Karpas-422 (cell line): ENCODE data around the gene EPHA1. TPM values are rescaled to one million over a fixed set of nuclear protein-coding genes. Genes with fewer than 3 reads are reported as not detected.

Experiments
- DNase-seq: peaks from one replicate; pipeline ENCODE4 v3.0.0-alpha.2; 2015
- H2AFZ ChIP-seq: fragments of 200-600 bp; sonication (generic); 2 replicates; pipeline ENCODE4 v1.6.1; 2014; ENCODE audit warnings: antibody characterized with exemption, low read length, mixed read lengths
- H3K27ac ChIP-seq: fragments of 200-600 bp; sonication (generic); 2 replicates; pipeline ENCODE4 v1.5.1; 2014; ENCODE audit warnings: mild to moderate bottlenecking, low read length, moderate library complexity
- H3K27me3 ChIP-seq: fragments of 200-600 bp; sonication (generic); 2 replicates; pipeline ENCODE4 v1.6.1; 2014; ENCODE audit warnings: low read length, mixed read lengths
- H3K36me3 ChIP-seq: fragments of 200-600 bp; sonication (generic); 2 replicates; pipeline ENCODE4 v1.6.1; 2014; ENCODE audit warnings: low read length, mixed read lengths; ENCODE audit not compliant: insufficient read depth
- H3K4me1 ChIP-seq: fragments of 200-600 bp; sonication (generic); 2 replicates; pipeline ENCODE4 v1.6.1; 2014; ENCODE audit warnings: mild to moderate bottlenecking, low read length, mixed read lengths
- H3K4me2 ChIP-seq: fragments of 200-600 bp; sonication (generic); 2 replicates; pipeline ENCODE4 v1.6.1; 2014; ENCODE audit warnings: low read length, low read depth, mild to moderate bottlenecking; ENCODE audit not compliant: poor library complexity, severe bottlenecking
- H3K4me3 ChIP-seq: fragments of 200-600 bp; sonication (generic); 2 replicates; pipeline ENCODE4 v1.5.1; 2014; ENCODE audit warnings: mild to moderate bottlenecking, antibody characterized with exemption, low read length, mixed read lengths
- H3K79me2 ChIP-seq: fragments of 200-600 bp; sonication (generic); 2 replicates; pipeline ENCODE4 v1.6.1; 2014; ENCODE audit warnings: mild to moderate bottlenecking, low read length, mixed read lengths
- H3K9ac ChIP-seq: fragments of 200-600 bp; sonication (generic); 2 replicates; pipeline ENCODE4 v1.6.0; 2014; ENCODE audit warnings: low read length
- H3K9me2 ChIP-seq: fragments of 200-600 bp; sonication (generic), shearing (Covaris generic); replicated peaks from 2 replicates; pipeline ENCODE4 v1.6.0; 2014; ENCODE audit warnings: mild to moderate bottlenecking, low read length, moderate library complexity; ENCODE audit not compliant: insufficient read depth
- H3K9me3 ChIP-seq: fragments of 300-700, 200-600 bp; sonication (generic); 2 replicates; pipeline ENCODE4 v1.6.1; 2014; ENCODE audit warnings: low read length, mixed read lengths
- H4K20me1 ChIP-seq: fragments of 200-600 bp; sonication (generic); 2 replicates; pipeline ENCODE4 v1.6.1; 2014; ENCODE audit warnings: mild to moderate bottlenecking, antibody characterized with exemption, low read length, low read depth; ENCODE audit not compliant: insufficient read depth
- total RNA-seq: library from RNA; depleted of rRNA; stranded (reverse); fragments of >200 nt; shearing (Covaris generic); gene quantifications from 2 replicates; pipeline ENCODE4 v1.2.3, GENCODE V29; 2014; ENCODE audit warnings: low replicate concordance; rRNA removed

The EPHA1 gene
- not detected in 2 replicates for total RNA-seq

GRCh38 chr7:143408686-143409561 is at the start of gene EPHA1:
EPHA1 (minus strand) TSS chr7:143408856; CDS start chr7:143408805, 51 bp downstream.
- no peak within 1 kb of the TSS for H3K4me3 ChIP-seq
- H3K27me3 ChIP-seq: no peaks in the 10 kb centered on the region
- H3K9me3 ChIP-seq: no peaks in the 10 kb centered on the region
- no peak within 1 kb of the TSS for H3K27ac ChIP-seq
- H3K4me2 ChIP-seq: no peak within 1 kb of the TSS
- no peaks in the 10 kb centered on the region for H3K9me2 ChIP-seq
- no peak within 1 kb of the TSS for H2AFZ ChIP-seq
- DNase-seq: peak; percentile 48
- no peak within 1 kb of the TSS for H3K9ac ChIP-seq
- peaks cover 6% of the 10 kb centered on the region for H3K4me1 ChIP-seq
- no peaks in the 10 kb centered on the region for H4K20me1 ChIP-seq
- no peaks in the 10 kb centered on the region for H3K36me3 ChIP-seq
- H3K79me2 ChIP-seq: no peaks in the 10 kb centered on the region

GRCh38 chr7:143458263-143458662 is 49.6 kb upstream of the EPHA1 start:
- no peaks in the 10 kb centered on the region for H3K9me2 ChIP-seq
- H3K4me2 ChIP-seq: no peak overlapping the region
- H3K4me3 ChIP-seq: no peak overlapping the region
- peaks cover 4% of the 10 kb centered on the region; the same call in 1 of the 2 replicates for H3K36me3 ChIP-seq
- H4K20me1 ChIP-seq: no peaks in the 10 kb centered on the region
- peaks cover 9% of the 10 kb centered on the region for H3K9me3 ChIP-seq
- H3K27me3 ChIP-seq: no peaks in the 10 kb centered on the region
- peaks cover 2% of the 10 kb centered on the region for H3K4me1 ChIP-seq
- no peak overlapping the region for H3K27ac ChIP-seq
- DNase-seq: no peak
- H2AFZ ChIP-seq: no peak overlapping the region
- H3K9ac ChIP-seq: no peak overlapping the region
- no peaks in the 10 kb centered on the region for H3K79me2 ChIP-seq

- Histone ChIP-seq H3K4me2 (no peak overlapping the region), H3K9ac (no peak overlapping the region), H3K9me2 (no peaks in the 10 kb centered on the region), H3K27ac (no peak overlapping the region), H3K4me3 (no peak overlapping the region), H4K20me1 (no peaks in the 10 kb centered on the region), H2AFZ (no peak overlapping the region), H3K27me3 (no peaks in the 10 kb centered on the region), H3K79me2 (no peaks in the 10 kb centered on the region), H3K9me3 (peaks cover 6% of the 10 kb centered on the region), H3K36me3 (peaks cover 2% of the 10 kb centered on the region; the same call in 1 of the 2 replicates), H3K4me1 (no peaks in the 10 kb centered on the region)
- no peak for DNase-seq
These were observed 48.5 kb upstream of the EPHA1 start for GRCh38 chr7:143456992-143457793.

GRCh38 chr7:143455942-143456341 is 47.3 kb upstream of the EPHA1 start:
- no peaks in the 10 kb centered on the region for H3K9me3 ChIP-seq
- no peaks in the 10 kb centered on the region for H3K27me3 ChIP-seq
- no peak for DNase-seq
- no peaks in the 10 kb centered on the region for H3K79me2 ChIP-seq
- no peaks in the 10 kb centered on the region for H3K4me1 ChIP-seq
- no peak overlapping the region for H2AFZ ChIP-seq
- no peak overlapping the region for H3K27ac ChIP-seq
- H3K36me3 ChIP-seq: no peaks in the 10 kb centered on the region
- H3K4me3 ChIP-seq: no peak overlapping the region
- H3K4me2 ChIP-seq: no peak overlapping the region
- no peaks in the 10 kb centered on the region for H4K20me1 ChIP-seq
- no peak overlapping the region for H3K9ac ChIP-seq
- H3K9me2 ChIP-seq: no peaks in the 10 kb centered on the region

- Histone ChIP-seq H3K4me2 (no peak overlapping the region), H3K9ac (no peak overlapping the region), H3K79me2 (no peaks in the 10 kb centered on the region), H2AFZ (no peak overlapping the region), H3K27ac (no peak overlapping the region), H3K36me3 (no peaks in the 10 kb centered on the region), H3K4me1 (no peaks in the 10 kb centered on the region), H3K4me3 (no peak overlapping the region), H3K9me2 (no peaks in the 10 kb centered on the region), H4K20me1 (no peaks in the 10 kb centered on the region), H3K9me3 (no peaks in the 10 kb centered on the region), H3K27me3 (no peaks in the 10 kb centered on the region)
- no peak for DNase-seq
These were observed 46.8 kb upstream of the EPHA1 start for GRCh38 chr7:143455491-143455890.

- Histone ChIP-seq H3K4me1 (no peaks in the 10 kb centered on the region), H3K27ac (no peak overlapping the region), H4K20me1 (no peaks in the 10 kb centered on the region), H3K27me3 (no peaks in the 10 kb centered on the region), H3K4me2 (no peak overlapping the region), H3K4me3 (no peak overlapping the region), H3K79me2 (no peaks in the 10 kb centered on the region), H3K9ac (no peak overlapping the region), H3K36me3 (no peaks in the 10 kb centered on the region), H3K9me3 (no peaks in the 10 kb centered on the region), H3K9me2 (no peaks in the 10 kb centered on the region), H2AFZ (no peak overlapping the region)
- DNase-seq: no peak
These were observed 45.5 kb upstream of the EPHA1 start for GRCh38 chr7:143454091-143454680.

- no peak overlapping the region for H3K27ac ChIP-seq
- no peaks in the 10 kb centered on the region for H3K9me3 ChIP-seq
- H4K20me1 ChIP-seq: no peaks in the 10 kb centered on the region
- H3K4me1 ChIP-seq: peaks cover 2% of the 10 kb centered on the region; the same call in 1 of the 2 replicates
- H3K79me2 ChIP-seq: no peaks in the 10 kb centered on the region
- H3K4me3 ChIP-seq: no peak overlapping the region
- no peak overlapping the region for H3K4me2 ChIP-seq
- H2AFZ ChIP-seq: no peak overlapping the region
- no peaks in the 10 kb centered on the region for H3K27me3 ChIP-seq
- H3K9ac ChIP-seq: no peak overlapping the region
- no peaks in the 10 kb centered on the region for H3K36me3 ChIP-seq
- DNase-seq: no peak
- no peaks in the 10 kb centered on the region for H3K9me2 ChIP-seq
These were observed 43.8 kb upstream of the EPHA1 start for GRCh38 chr7:143452495-143452894.

GRCh38 chr7:143451746-143452145 is 43.1 kb upstream of the EPHA1 start:
- no peaks in the 10 kb centered on the region for H3K27me3 ChIP-seq
- H3K9ac ChIP-seq: no peak overlapping the region
- H3K4me1 ChIP-seq: peaks cover 5% of the 10 kb centered on the region; the same call in 1 of the 2 replicates
- no peaks in the 10 kb centered on the region for H3K9me2 ChIP-seq
- no peak overlapping the region for H3K27ac ChIP-seq
- H3K9me3 ChIP-seq: no peaks in the 10 kb centered on the region
- no peak overlapping the region for H2AFZ ChIP-seq
- H3K4me2 ChIP-seq: no peak overlapping the region
- DNase-seq: no peak
- no peaks in the 10 kb centered on the region for H3K36me3 ChIP-seq
- H3K79me2 ChIP-seq: no peaks in the 10 kb centered on the region
- no peak overlapping the region for H3K4me3 ChIP-seq
- no peaks in the 10 kb centered on the region for H4K20me1 ChIP-seq
